Measurements from ENCODE around the gene FBXO45.

FBXO45 gene

DNA sequence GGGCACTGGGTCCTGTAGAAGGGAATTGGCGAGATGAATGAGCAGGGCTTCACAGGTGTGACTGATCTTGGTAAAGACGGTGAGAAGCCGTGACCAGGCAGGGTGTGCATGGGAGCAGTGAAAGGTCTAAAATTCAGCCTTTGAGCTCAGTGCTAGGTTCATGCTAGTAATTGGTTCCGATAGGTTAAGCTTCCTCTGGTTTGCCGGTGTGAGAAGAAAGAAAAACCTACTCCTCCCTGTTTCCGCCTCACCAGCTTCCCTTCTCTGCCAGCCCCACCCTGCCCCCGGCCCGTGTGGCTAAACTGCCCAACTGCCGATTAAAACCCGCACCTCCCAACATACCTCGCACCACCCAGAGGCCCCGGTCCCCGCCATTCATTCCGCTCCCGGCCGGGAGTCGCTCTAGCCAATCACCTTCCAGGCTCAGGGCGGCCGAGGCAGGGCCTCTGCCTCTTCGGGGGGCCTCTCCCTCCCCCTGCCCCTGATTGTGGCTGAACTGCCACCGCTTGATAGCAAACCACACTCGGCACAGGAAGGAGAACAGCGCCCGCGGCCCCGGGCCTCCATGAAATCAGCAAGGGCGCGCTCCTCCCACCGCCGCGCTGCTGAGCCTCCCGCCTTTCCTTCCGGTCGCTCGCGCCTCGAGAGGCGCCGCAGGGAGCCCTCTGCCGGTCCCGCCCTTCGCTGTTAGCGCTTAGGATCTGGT is 63.7 kb downstream of the FBXO45 start:
- no peaks in the 10 kb centered on the region for H3K36me3 ChIP-seq (ENCODE audit: insufficient read depth, low read length)
- peaks cover 69% of the 10 kb centered on the region for H3K4me1 ChIP-seq (ENCODE audit: insufficient read depth, low read length, poor library complexity, severe bottlenecking)
- peaks cover 21% of the 10 kb centered on the region for H3F3A ChIP-seq (ENCODE audit: low read depth)
- H3K9me3 ChIP-seq (ENCODE audit: insufficient read depth, low read depth, low read length): no peaks in the 10 kb centered on the region
- no peaks in the 10 kb centered on the region for H4K20me1 ChIP-seq (ENCODE audit: insufficient read depth, low read length, poor library complexity, severe bottlenecking)
- peaks cover 67% of the 10 kb centered on the region for H3K79me2 ChIP-seq (ENCODE audit: insufficient read depth, low read length)
- H3K27me3 ChIP-seq (ENCODE audit: insufficient read depth, low read length, poor library complexity, severe bottlenecking): no peaks in the 10 kb centered on the region
- no peak overlapping the region for H2AFZ ChIP-seq (ENCODE audit: low read length)
- no peaks in the 10 kb centered on the region for H3K9me2 ChIP-seq (replicated peaks; ENCODE audit: low read depth, low read length)
- H3K4me3 ChIP-seq (ENCODE audit: low read length, poor library complexity, severe bottlenecking): peak overlapping the region; percentile 67
- peak overlapping the region; percentile 99 for H3K9ac ChIP-seq (ENCODE audit: low read depth, low read length, poor library complexity, severe bottlenecking)
- H3K4me2 ChIP-seq (ENCODE audit: low read depth, low read length, poor library complexity, severe bottlenecking): peak overlapping the region; percentile 85
- TF ChIP-seq, protein P1, sequence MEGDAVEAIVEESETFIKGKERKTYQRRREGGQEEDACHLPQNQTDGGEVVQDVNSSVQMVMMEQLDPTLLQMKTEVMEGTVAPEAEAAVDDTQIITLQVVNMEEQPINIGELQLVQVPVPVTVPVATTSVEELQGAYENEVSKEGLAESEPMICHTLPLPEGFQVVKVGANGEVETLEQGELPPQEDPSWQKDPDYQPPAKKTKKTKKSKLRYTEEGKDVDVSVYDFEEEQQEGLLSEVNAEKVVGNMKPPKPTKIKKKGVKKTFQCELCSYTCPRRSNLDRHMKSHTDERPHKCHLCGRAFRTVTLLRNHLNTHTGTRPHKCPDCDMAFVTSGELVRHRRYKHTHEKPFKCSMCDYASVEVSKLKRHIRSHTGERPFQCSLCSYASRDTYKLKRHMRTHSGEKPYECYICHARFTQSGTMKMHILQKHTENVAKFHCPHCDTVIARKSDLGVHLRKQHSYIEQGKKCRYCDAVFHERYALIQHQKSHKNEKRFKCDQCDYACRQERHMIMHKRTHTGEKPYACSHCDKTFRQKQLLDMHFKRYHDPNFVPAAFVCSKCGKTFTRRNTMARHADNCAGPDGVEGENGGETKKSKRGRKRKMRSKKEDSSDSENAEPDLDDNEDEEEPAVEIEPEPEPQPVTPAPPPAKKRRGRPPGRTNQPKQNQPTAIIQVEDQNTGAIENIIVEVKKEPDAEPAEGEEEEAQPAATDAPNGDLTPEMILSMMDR (conservative IDR thresholded peaks at IDR 0.05; ENCODE audit: low read length): no peak; the same call in 1 of the 2 replicates
- no peak; the same call in 1 of the 2 replicates for TF ChIP-seq EZH2phosphoT487 (IDR thresholded peaks at IDR 0.05; ENCODE audit: borderline replicate concordance)

DNA sequence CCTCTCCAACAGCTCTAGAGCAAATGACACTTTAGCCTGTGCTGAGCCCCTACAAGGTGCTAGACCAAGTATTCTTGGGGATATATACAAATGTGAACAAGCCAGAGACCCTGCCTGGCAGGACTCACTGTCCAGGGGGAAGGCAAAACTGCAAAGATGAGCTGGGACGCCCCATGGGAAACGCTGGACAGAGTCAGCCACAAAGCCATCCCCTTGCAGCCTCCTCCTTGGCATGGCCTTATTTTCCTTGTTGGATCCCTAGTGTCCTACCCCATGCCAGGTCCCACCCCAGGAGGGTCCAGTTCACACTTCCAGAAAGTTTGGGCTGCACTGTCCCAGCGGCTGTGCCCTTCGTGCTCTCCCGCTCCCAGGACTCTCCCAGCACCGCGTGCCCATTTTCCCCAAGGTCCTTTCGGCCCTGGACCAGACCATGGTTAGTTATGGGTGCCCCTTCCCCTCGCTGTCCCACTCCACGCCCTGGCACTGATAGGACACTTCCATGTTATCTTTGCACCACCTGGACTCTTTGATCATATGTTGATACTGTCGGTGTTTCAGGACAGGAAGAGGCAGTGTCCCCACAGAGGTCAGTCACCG is 65.2 kb downstream of the FBXO45 start:
- peaks cover 76% of the 10 kb centered on the region for H3K79me2 ChIP-seq (ENCODE audit: insufficient read depth, low read length)
- peaks cover 21% of the 10 kb centered on the region for H3F3A ChIP-seq (ENCODE audit: low read depth)
- H3K9ac ChIP-seq (ENCODE audit: low read depth, low read length, poor library complexity, severe bottlenecking): peak overlapping the region; percentile 99
- H2AFZ ChIP-seq (ENCODE audit: low read length): no peak overlapping the region
- peak overlapping the region; percentile 94 for H3K4me2 ChIP-seq (ENCODE audit: low read depth, low read length, poor library complexity, severe bottlenecking)
- TF ChIP-seq EZH2phosphoT487 (IDR thresholded peaks at IDR 0.05; ENCODE audit: borderline replicate concordance): no peak
- TF ChIP-seq, protein P1 (conservative IDR thresholded peaks at IDR 0.05; ENCODE audit: low read length): no peak
- H3K4me3 ChIP-seq (ENCODE audit: low read length, poor library complexity, severe bottlenecking): peak overlapping the region; percentile 91
- H3K36me3 ChIP-seq (ENCODE audit: insufficient read depth, low read length): no peaks in the 10 kb centered on the region
- no peaks in the 10 kb centered on the region for H3K27me3 ChIP-seq (ENCODE audit: insufficient read depth, low read length, poor library complexity, severe bottlenecking)
- H3K9me2 ChIP-seq (replicated peaks; ENCODE audit: low read depth, low read length): no peaks in the 10 kb centered on the region
- no peaks in the 10 kb centered on the region for H4K20me1 ChIP-seq (ENCODE audit: insufficient read depth, low read length, poor library complexity, severe bottlenecking)
- no peaks in the 10 kb centered on the region for H3K9me3 ChIP-seq (ENCODE audit: insufficient read depth, low read depth, low read length)
- H3K4me1 ChIP-seq (ENCODE audit: insufficient read depth, low read length, poor library complexity, severe bottlenecking): peaks cover 75% of the 10 kb centered on the region

GRCh38 chr3:196634224-196634623 is 65.8 kb downstream of the FBXO45 start:
- Histone ChIP-seq H3K9ac (ENCODE audit: low read depth, low read length, poor library complexity, severe bottlenecking) (peak overlapping the region; percentile 99), H3K79me2 (ENCODE audit: insufficient read depth, low read length) (peaks cover 81% of the 10 kb centered on the region), H2AFZ (ENCODE audit: low read length) (no peak overlapping the region), H3K4me1 (ENCODE audit: insufficient read depth, low read length, poor library complexity, severe bottlenecking) (peaks cover 77% of the 10 kb centered on the region), H3K27me3 (ENCODE audit: insufficient read depth, low read length, poor library complexity, severe bottlenecking) (no peaks in the 10 kb centered on the region), H3K4me3 (ENCODE audit: low read length, poor library complexity, severe bottlenecking) (peak overlapping the region; percentile 91), H3K9me3 (ENCODE audit: insufficient read depth, low read depth, low read length) (no peaks in the 10 kb centered on the region), H3F3A (ENCODE audit: low read depth) (peaks cover 21% of the 10 kb centered on the region), H3K4me2 (ENCODE audit: low read depth, low read length, poor library complexity, severe bottlenecking) (peak overlapping the region; percentile 94), H4K20me1 (ENCODE audit: insufficient read depth, low read length, poor library complexity, severe bottlenecking) (no peaks in the 10 kb centered on the region), H3K36me3 (ENCODE audit: insufficient read depth, low read length) (no peaks in the 10 kb centered on the region), H3K9me2 (replicated peaks; ENCODE audit: low read depth, low read length) (no peaks in the 10 kb centered on the region)
- TF ChIP-seq, protein P1 (conservative IDR thresholded peaks at IDR 0.05; ENCODE audit: low read length): no peak
- TF ChIP-seq EZH2phosphoT487 (IDR thresholded peaks at IDR 0.05; ENCODE audit: borderline replicate concordance): no peak
